Tibial artery (tissue), 4 donors: ENCODE results near the gene TUBB4B.
A peak's percentile ranks its signal among the peaks of the same experiment; 100 is the strongest.

Experiments used
- DNase-seq, 2 donors: peaks; one replicate each; pipeline ENCODE4 v3.0.0-alpha.2; 2019
- H3K27ac ChIP-seq, 2 donors: fragments of 200-600 bp; sonication (generic) in 1 of 2; 1 replicate in 1 of 2; 2 replicates in 1 of 2; pipeline ENCODE4 v1.5.1; 2018 to 2019; ENCODE audit warnings: mild to moderate bottlenecking in 1 of 2
- H3K27me3 ChIP-seq, 2 donors: fragments of 200-600 bp; sonication (generic) in 1 of 2; one replicate each; pipeline versions ENCODE4 v1.5.1 to v1.6.0; 2016 to 2019
- H3K36me3 ChIP-seq, 3 donors: fragments of 200-600 bp; sonication (generic) in 2 of 3; one replicate each; pipeline ENCODE4 v1.5.1; 2016 to 2019; ENCODE audit warnings: mild to moderate bottlenecking in 2 of 3
- H3K4me1 ChIP-seq, 4 donors: fragments of 200-600 bp; sonication (generic) in 2 of 4; 1 replicate in 3 of 4; 2 replicates in 1 of 4; pipeline ENCODE4 v1.5.1; 2016 to 2019
- H3K4me3 ChIP-seq, 2 donors: fragments of 200-600 bp; sonication (generic) in 1 of 2; 1 replicate in 1 of 2; 2 replicates in 1 of 2; pipeline ENCODE4 v1.5.1; 2018 to 2019; ENCODE audit warnings: mild to moderate bottlenecking in 2 of 2
- H3K9me3 ChIP-seq, 3 donors: fragments of 200-600 bp; sonication (generic) in 1 of 3; one replicate each; pipeline ENCODE4 v1.5.1; 2016 to 2019
- CTCF ChIP-seq, 2 experiments: fragments of 200-600 bp in 1 of 2; fragments of 450-650 bp in 1 of 2; IDR thresholded peaks; one replicate each; pipeline ENCODE4 v1.5.1; 2017 to 2019; ENCODE audit warnings: antibody characterized with exemption in 2 of 2, mild to moderate bottlenecking in 1 of 2, moderate library complexity in 1 of 2
- intact Hi-C: fragments of 100-400 bp; cut with DNase I; formaldehyde crosslinking; loops from one replicate; pipeline ENCODE4 v1.15.0; 2023; ENCODE audit warnings: low total_unique reads

Gene TUBB4B

DNA sequence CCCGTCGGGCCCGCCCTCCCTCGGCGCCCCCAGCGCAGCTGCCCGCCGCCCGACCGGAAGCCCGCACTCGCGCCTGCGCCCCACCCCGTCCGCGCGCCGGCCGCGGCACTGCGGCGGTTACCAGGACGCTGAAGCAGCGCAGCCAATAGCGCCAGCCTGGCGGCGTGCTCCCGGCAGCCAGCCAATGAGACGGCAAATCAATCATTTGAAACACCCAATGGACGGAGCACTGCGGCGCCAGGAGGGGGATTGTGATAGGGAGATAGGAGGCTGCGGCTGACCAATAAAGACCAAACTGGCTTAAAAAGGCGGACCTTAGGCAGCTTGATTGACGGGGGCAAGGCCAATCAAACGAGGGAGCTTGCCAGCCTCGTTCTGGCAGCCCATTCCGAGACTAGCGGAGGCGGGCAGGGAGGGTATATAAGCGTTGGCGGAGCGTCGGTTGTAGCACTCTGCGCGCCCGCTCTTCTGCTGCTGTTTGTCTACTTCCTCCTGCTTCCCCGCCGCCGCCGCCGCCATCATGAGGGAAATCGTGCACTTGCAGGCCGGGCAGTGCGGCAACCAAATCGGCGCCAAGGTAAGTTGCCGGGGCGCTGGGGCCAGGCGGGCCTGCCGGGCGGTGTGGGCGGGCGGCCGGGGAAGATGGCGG lies at the start of gene TUBB4B:
Gene TUBB4B (plus strand): TSS at position 447 of the 649 bp plus-strand sequence. CDS start 74 bp downstream, at position 521.
- peak within 1 kb of the TSS; percentile 94 to 95 for H3K27ac ChIP-seq
- H3K9me3 ChIP-seq, result no peaks in the 10 kb centered on the region
- intact Hi-C loops, result no loop called here
- peaks cover 0 to 3% of the 10 kb centered on the region in 2 donors for H3K27me3 ChIP-seq
- DNase-seq, result peak; percentile 99 to 100
- H3K36me3 ChIP-seq, result peaks cover 8 to 23% (median 21%) of the 10 kb centered on the region in 3 donors
- TF ChIP-seq CTCF (IDR thresholded peaks at IDR 0.05), result peak in 1 of 2 experiments; percentile 42
- H3K4me1 ChIP-seq, result peaks cover 0 to 57% (median 35%) of the 10 kb centered on the region in 4 donors
- peak within 1 kb of the TSS; percentile 77 to 82 for H3K4me3 ChIP-seq

GRCh38 chr9:137191691-137192447 lies 49.2 kb upstream of the TUBB4B start:
- peaks cover 16 to 57% (median 28%) of the 10 kb centered on the region in 4 donors for H3K4me1 ChIP-seq
- H3K27me3 ChIP-seq, result no peaks in the 10 kb centered on the region
- no peak overlapping the region for H3K27ac ChIP-seq
- intact Hi-C loops, result no loop called here
- no peaks in the 10 kb centered on the region for H3K9me3 ChIP-seq
- no peak for DNase-seq
- peaks cover 6 to 29% (median 21%) of the 10 kb centered on the region in 3 donors for H3K36me3 ChIP-seq
- H3K4me3 ChIP-seq, result no peak overlapping the region
- no peak for TF ChIP-seq CTCF (IDR thresholded peaks at IDR 0.05)

DNA sequence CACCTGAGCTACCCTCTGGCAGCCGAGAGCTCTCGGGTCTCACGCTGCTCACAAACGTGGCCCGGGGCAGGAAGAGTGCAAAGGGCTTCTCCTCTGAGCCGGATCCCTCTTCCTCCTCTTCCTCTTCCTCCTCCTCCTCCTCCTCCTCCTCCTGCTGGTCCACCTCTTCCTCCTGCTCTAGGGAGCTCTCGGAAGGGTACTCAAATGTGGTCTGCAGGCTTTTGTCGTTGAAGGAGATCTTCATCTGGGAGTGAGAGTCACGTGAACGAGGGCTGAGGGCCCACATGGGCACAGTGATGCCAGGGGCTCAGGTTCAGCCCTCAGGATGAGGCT lies 48.7 kb upstream of the TUBB4B start:
- Histone ChIP-seq H3K27ac (no peak overlapping the region), H3K9me3 (no peaks in the 10 kb centered on the region), H3K4me1 (peaks cover 12 to 56% (median 24%) of the 10 kb centered on the region in 4 donors), H3K36me3 (peaks cover 6 to 29% (median 21%) of the 10 kb centered on the region in 3 donors), H3K27me3 (no peaks in the 10 kb centered on the region), H3K4me3 (no peak overlapping the region)
- DNase-seq, result no peak
- no peak for TF ChIP-seq CTCF (IDR thresholded peaks at IDR 0.05)
- intact Hi-C loops, result no loop called here

GRCh38 chr9:137192859-137193258 lies 48.2 kb upstream of the TUBB4B start:
- Histone ChIP-seq H3K36me3 (peaks cover 6 to 29% (median 21%) of the 10 kb centered on the region in 3 donors), H3K4me1 (peaks cover 8 to 56% (median 22%) of the 10 kb centered on the region in 4 donors), H3K9me3 (no peaks in the 10 kb centered on the region), H3K27ac (no peak overlapping the region), H3K27me3 (no peaks in the 10 kb centered on the region), H3K4me3 (no peak overlapping the region)
- intact Hi-C loops, result no loop called here
- no peak for DNase-seq
- TF ChIP-seq CTCF (IDR thresholded peaks at IDR 0.05), result no peak

- Histone ChIP-seq H3K9me3 (no peaks in the 10 kb centered on the region), H3K36me3 (peaks cover 6 to 29% (median 21%) of the 10 kb centered on the region in 3 donors), H3K4me3 (no peak overlapping the region), H3K27me3 (no peaks in the 10 kb centered on the region), H3K4me1 (peaks cover 8 to 63% (median 29%) of the 10 kb centered on the region in 4 donors), H3K27ac (no peak overlapping the region)
- DNase-seq, result no peak
- no peak for TF ChIP-seq CTCF (IDR thresholded peaks at IDR 0.05)
- intact Hi-C loops, result no loop called here
Observed at GRCh38 chr9:137193771-137194170, 47.3 kb upstream of the TUBB4B start.
